ENCODE data around the gene ANO7. TPM values are rescaled to one million over a fixed set of nuclear protein-coding genes. Genes with fewer than 3 reads are reported as not detected.

Gene ANO7
- total RNA-seq, 1 experiment from 2014 or later, result 0.84 TPM

DNA sequence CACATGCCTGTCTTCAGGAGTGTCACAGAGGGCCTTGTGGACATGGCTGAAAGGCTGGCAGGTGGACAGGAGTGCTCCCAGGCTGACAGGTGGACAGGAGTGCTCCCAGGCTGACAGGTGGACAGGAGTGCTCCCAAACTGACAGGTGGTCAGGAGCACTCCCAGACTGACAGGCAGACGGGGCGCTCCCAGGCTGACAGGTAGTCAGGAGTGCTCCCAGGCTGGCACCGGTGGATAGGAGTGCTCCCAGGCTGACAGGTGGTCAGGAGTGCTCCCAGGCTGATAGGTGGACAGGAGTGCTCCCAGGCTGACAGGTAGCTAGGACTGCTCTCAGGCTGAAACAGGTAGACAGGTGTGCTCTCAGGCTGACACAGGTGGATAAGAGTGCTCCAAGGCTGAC, 16.6 kb downstream of the ANO7 start:
- ATAC-seq (no peak), DNase-seq (ENCODE audit: low read depth, low spot score) (no peak)
- Histone ChIP-seq H3K4me2 (ENCODE audit: low read length) (no peak overlapping the region), H4K20me1 (ENCODE audit: insufficient read depth) (no peaks in the 10 kb centered on the region), H3K9me3 (ENCODE audit: control insufficient read depth in 1 of 2, insufficient read depth in 1 of 2, low read depth in 1 of 2, low read length in 2 of 2) (no peaks in the 10 kb centered on the region), H3K27me3 (ENCODE audit: insufficient read depth, low read length) (no peaks in the 10 kb centered on the region), H3K4me3 (replicated peaks in 1 of 2; ENCODE audit: low read depth in 1 of 2, low read length in 2 of 2) (no peak overlapping the region), H3K36me3 (ENCODE audit: control insufficient read depth in 1 of 2, insufficient read depth in 2 of 2, low read length in 2 of 2) (no peaks in the 10 kb centered on the region), H3K9ac (ENCODE audit: low read length) (no peak overlapping the region), H3K4me1 (ENCODE audit: control insufficient read depth in 1 of 2, insufficient read depth in 2 of 2, low read length in 2 of 2) (no peaks in the 10 kb centered on the region), H3K27ac (ENCODE audit: low read depth, low read length) (peak overlapping the region; percentile 14; the same call in 1 of the 2 replicates), H3K79me2 (ENCODE audit: insufficient read depth, low read length) (no peaks in the 10 kb centered on the region), H3K9me2 (ENCODE audit: insufficient read depth) (no peaks in the 10 kb centered on the region), H2AFZ (ENCODE audit: low read depth, low read length, poor library complexity, severe bottlenecking) (no peak overlapping the region)
- intact Hi-C loops (cut with micrococcal nuclease), result no loop called here
- no peak for TF ChIP-seq SIN3A (IDR thresholded peaks at IDR 0.05; ENCODE audit: low read depth)
- no TSS peak for BruUV-seq (replicated peaks)
- ChIA-PET POLR2A (no interaction called here), CTCF (no interaction called here), RAD21 (ENCODE audit: low non-redundant PET in 1 of 2, low total read pairs in 2 of 2, uncharacterized antibody in 2 of 2, unreplicated experiment in 2 of 2) (no interaction called here)

DNA sequence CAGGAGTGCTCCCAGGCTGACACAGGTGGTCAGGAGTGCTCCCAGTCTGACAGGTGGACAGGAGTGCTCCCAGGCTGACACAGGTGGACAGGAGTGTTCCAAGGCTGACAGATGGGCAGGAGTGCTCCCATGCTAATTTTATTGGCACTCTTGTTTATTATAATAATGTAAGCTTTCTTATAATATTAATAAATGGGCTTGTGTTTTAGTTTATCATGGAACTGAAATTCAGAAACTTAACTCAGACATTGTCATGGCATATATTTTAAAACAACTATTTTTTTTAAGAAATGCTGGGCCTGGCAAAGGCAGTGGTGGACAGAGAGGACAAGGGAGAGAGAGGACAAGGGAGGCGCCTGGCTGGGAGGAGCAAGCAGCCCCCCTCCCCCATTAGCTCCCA, 18.7 kb downstream of the ANO7 start:
- CTCF ChIA-PET, result no interaction called here

More for the DNA sequence above, 18.7 kb downstream of the ANO7 start:
- ATAC-seq (no peak; the same call in 1 of the 2 replicates), DNase-seq (ENCODE audit: low read depth, low spot score) (no peak)
- no peak overlapping the region for H3K9ac ChIP-seq (ENCODE audit: low read length)
- no peaks in the 10 kb centered on the region for H3K4me1 ChIP-seq (ENCODE audit: control insufficient read depth in 1 of 2, insufficient read depth in 2 of 2, low read length in 2 of 2)
- H2AFZ ChIP-seq (ENCODE audit: low read depth, low read length, poor library complexity, severe bottlenecking), result no peak overlapping the region
- intact Hi-C loops (cut with micrococcal nuclease), result no loop called here
- H3K4me3 ChIP-seq (replicated peaks in 1 of 2; ENCODE audit: low read depth in 1 of 2, low read length in 2 of 2), result no peak overlapping the region
- no peak overlapping the region for H3K27ac ChIP-seq (ENCODE audit: low read depth, low read length)
- H3K4me2 ChIP-seq (ENCODE audit: low read length), result no peak overlapping the region
- H4K20me1 ChIP-seq (ENCODE audit: insufficient read depth), result no peaks in the 10 kb centered on the region
- no peaks in the 10 kb centered on the region for H3K9me3 ChIP-seq (ENCODE audit: control insufficient read depth in 1 of 2, insufficient read depth in 1 of 2, low read depth in 1 of 2, low read length in 2 of 2)
- H3K36me3 ChIP-seq (ENCODE audit: control insufficient read depth in 1 of 2, insufficient read depth in 2 of 2, low read length in 2 of 2), result no peaks in the 10 kb centered on the region
- no peaks in the 10 kb centered on the region for H3K79me2 ChIP-seq (ENCODE audit: insufficient read depth, low read length)
- H3K9me2 ChIP-seq (ENCODE audit: insufficient read depth), result no peaks in the 10 kb centered on the region
- ChIA-PET POLR2A (no interaction called here), RAD21 (ENCODE audit: low non-redundant PET in 1 of 2, low total read pairs in 2 of 2, uncharacterized antibody in 2 of 2, unreplicated experiment in 2 of 2) (no interaction called here)
- TF ChIP-seq TCF7L2 (IDR thresholded peaks at IDR 0.05; ENCODE audit: borderline replicate concordance, extremely low read depth, insufficient read depth, insufficient read length), result no peak
- TF ChIP-seq, protein P1, sequence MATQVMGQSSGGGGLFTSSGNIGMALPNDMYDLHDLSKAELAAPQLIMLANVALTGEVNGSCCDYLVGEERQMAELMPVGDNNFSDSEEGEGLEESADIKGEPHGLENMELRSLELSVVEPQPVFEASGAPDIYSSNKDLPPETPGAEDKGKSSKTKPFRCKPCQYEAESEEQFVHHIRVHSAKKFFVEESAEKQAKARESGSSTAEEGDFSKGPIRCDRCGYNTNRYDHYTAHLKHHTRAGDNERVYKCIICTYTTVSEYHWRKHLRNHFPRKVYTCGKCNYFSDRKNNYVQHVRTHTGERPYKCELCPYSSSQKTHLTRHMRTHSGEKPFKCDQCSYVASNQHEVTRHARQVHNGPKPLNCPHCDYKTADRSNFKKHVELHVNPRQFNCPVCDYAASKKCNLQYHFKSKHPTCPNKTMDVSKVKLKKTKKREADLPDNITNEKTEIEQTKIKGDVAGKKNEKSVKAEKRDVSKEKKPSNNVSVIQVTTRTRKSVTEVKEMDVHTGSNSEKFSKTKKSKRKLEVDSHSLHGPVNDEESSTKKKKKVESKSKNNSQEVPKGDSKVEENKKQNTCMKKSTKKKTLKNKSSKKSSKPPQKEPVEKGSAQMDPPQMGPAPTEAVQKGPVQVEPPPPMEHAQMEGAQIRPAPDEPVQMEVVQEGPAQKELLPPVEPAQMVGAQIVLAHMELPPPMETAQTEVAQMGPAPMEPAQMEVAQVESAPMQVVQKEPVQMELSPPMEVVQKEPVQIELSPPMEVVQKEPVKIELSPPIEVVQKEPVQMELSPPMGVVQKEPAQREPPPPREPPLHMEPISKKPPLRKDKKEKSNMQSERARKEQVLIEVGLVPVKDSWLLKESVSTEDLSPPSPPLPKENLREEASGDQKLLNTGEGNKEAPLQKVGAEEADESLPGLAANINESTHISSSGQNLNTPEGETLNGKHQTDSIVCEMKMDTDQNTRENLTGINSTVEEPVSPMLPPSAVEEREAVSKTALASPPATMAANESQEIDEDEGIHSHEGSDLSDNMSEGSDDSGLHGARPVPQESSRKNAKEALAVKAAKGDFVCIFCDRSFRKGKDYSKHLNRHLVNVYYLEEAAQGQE (IDR thresholded peaks at IDR 0.05; ENCODE audit: low read depth), result no peak
- no peak for TF ChIP-seq ZFX (IDR thresholded peaks at IDR 0.05)
- no peaks in the 10 kb centered on the region for H3K27me3 ChIP-seq (ENCODE audit: insufficient read depth, low read length)
- BruUV-seq (replicated peaks), result no TSS peak
